GM19467 (cell line): ENCODE data around the gene RNASE3.
"Not testable (repeated sequence)": the region's sequence is repeated elsewhere in the genome, so short reads cannot be mapped to it uniquely, and the experiment has no call there.

Experiments used
- ATAC-seq: cut with Tn5 transposase; IDR thresholded peaks from one replicate; pipeline ENCODE4 v1.9.1; 2021; ENCODE audit warnings: mild to moderate bottlenecking, moderate library complexity; ENCODE audit not compliant: unreplicated experiment

The RNASE3 gene

GRCh38 chr14:20910822-20911221 lies 19.6 kb downstream of the RNASE3 start:
- not testable (repeated sequence) for ATAC-seq

- ATAC-seq = not testable (repeated sequence)
Observed at GRCh38 chr14:20919038-20919756, 28.0 kb downstream of the RNASE3 start.

GRCh38 chr14:20923766-20924297 lies 32.6 kb downstream of the RNASE3 start:
- ATAC-seq = not testable (repeated sequence)

- ATAC-seq = no peak
Observed at GRCh38 chr14:20934148-20934762, 43.1 kb downstream of the RNASE3 start.

GRCh38 chr14:20935303-20935984 lies 44.3 kb downstream of the RNASE3 start:
- ATAC-seq = no peak
